ENCODE measurements around the gene GANC.
"Not testable (repeated sequence)": the region's sequence is repeated elsewhere in the genome, so short reads cannot be mapped to it uniquely, and the experiment has no call there.

The GANC gene, protein sequence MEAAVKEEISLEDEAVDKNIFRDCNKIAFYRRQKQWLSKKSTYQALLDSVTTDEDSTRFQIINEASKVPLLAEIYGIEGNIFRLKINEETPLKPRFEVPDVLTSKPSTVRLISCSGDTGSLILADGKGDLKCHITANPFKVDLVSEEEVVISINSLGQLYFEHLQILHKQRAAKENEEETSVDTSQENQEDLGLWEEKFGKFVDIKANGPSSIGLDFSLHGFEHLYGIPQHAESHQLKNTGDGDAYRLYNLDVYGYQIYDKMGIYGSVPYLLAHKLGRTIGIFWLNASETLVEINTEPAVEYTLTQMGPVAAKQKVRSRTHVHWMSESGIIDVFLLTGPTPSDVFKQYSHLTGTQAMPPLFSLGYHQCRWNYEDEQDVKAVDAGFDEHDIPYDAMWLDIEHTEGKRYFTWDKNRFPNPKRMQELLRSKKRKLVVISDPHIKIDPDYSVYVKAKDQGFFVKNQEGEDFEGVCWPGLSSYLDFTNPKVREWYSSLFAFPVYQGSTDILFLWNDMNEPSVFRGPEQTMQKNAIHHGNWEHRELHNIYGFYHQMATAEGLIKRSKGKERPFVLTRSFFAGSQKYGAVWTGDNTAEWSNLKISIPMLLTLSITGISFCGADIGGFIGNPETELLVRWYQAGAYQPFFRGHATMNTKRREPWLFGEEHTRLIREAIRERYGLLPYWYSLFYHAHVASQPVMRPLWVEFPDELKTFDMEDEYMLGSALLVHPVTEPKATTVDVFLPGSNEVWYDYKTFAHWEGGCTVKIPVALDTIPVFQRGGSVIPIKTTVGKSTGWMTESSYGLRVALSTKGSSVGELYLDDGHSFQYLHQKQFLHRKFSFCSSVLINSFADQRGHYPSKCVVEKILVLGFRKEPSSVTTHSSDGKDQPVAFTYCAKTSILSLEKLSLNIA (N-terminal part only)

GRCh38 chr15:42272939-42273899, at the start of gene GANC, which contains the start of gene TMEM87A:
Gene GANC, plus strand, starts transcription at chr15:42273201. Its CDS starts 1,281 bp downstream, at chr15:42274482.
Gene TMEM87A, minus strand, starts transcription at chr15:42273433. Its CDS starts 35 bp downstream, at chr15:42273398.
- H3K9me3 ChIP-seq (replicated peaks in 1 of 11) = no peaks in the 10 kb centered on the region
- no peak for TF ChIP-seq Cebpa-rat (IDR thresholded peaks at IDR 0.05)
- peak within 1 kb of the TSS; percentile 91 to 100 (median 94) for H3K4me2 ChIP-seq
- peak within 1 kb of the TSS; percentile 86 to 95 (median 94) for H3K27ac ChIP-seq
- no peaks in the 10 kb centered on the region for H3K27me3 ChIP-seq
- peak within 1 kb of the TSS; percentile 85 to 94 (median 89) for H3K9ac ChIP-seq
- H3K4me1 ChIP-seq = peaks cover 24 to 45% (median 34%) of the 10 kb centered on the region in 10 experiments
- H4K20me1 ChIP-seq = peaks cover 6 to 46% (median 39%) of the 10 kb centered on the region in 11 experiments; a peak in 16 of 22 replicates
- H3K36me3 ChIP-seq = peaks cover 10 to 48% (median 22%) of the 10 kb centered on the region in 11 experiments; a peak in 21 of 22 replicates
- H3K4me3 ChIP-seq = peak within 1 kb of the TSS; percentile 64 to 82 (median 76)

DNA sequence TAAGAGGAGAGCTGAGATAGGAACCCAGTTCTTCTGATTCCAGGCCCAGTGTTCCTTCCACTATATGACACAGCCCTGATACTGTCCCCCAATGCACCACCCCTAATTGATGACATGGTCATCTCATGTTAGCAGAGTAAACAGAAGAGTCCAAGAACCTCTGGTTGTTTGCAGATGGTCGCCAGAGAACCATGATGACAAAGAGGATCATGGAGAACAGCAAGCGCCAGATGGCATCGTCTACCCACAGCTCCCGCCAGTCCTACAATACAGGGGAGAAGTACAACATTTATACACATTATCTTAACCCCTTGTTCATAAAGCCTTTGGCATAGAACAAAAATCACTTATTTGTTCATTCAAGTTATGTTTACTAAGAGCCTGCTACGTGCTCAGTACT, 46.4 kb upstream of the GANC start:
- Histone ChIP-seq H3K4me2 (no peak overlapping the region), H3K36me3 (peaks cover 94 to 100% (median 98%) of the 10 kb centered on the region in 11 experiments), H4K20me1 (peaks cover 0 to 21% (median 0%) of the 10 kb centered on the region in 11 experiments; a peak in 5 of 22 replicates), H3K4me1 (no peaks in the 10 kb centered on the region), H3K9me3 (replicated peaks in 1 of 11) (no peaks in the 10 kb centered on the region), H3K27me3 (no peaks in the 10 kb centered on the region), H3K27ac (no peak overlapping the region), H3K9ac (no peak overlapping the region), H3K4me3 (no peak overlapping the region)
- no peak for TF ChIP-seq Cebpa-rat (IDR thresholded peaks at IDR 0.05)

DNA sequence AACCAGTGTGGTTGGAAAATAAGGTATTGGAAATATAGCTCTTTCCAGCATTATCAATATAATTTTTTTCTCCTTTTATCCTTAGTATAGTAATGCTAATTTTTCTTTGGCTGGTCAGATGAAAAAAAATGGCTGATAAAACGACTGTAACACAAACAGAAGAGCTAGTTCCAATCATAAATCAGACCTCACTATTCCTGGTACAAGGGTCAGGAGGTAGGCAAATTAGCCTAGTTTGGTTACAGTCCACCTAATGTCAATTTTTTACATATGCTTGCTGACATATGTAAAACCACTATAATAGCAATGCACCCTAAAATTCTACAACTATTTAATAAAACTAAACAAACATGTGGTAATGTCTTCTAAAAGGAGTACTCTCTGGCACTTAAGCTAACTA, 45.0 kb upstream of the GANC start:
- peaks cover 94 to 100% (median 99%) of the 10 kb centered on the region in 11 experiments for H3K36me3 ChIP-seq
- H3K4me2 ChIP-seq = no peak overlapping the region
- H4K20me1 ChIP-seq = peaks cover 0 to 21% (median 0%) of the 10 kb centered on the region in 11 experiments; a peak in 5 of 22 replicates
- H3K27me3 ChIP-seq = no peaks in the 10 kb centered on the region
- H3K9me3 ChIP-seq (replicated peaks in 1 of 11) = no peaks in the 10 kb centered on the region
- no peak overlapping the region for H3K4me3 ChIP-seq
- no peaks in the 10 kb centered on the region for H3K4me1 ChIP-seq
- no peak overlapping the region for H3K27ac ChIP-seq
- no peak overlapping the region for H3K9ac ChIP-seq
- no peak for TF ChIP-seq Cebpa-rat (IDR thresholded peaks at IDR 0.05)

- H3K4me3 ChIP-seq; H3K4me2 ChIP-seq; H3K4me1 ChIP-seq; H3K27ac ChIP-seq; H3K9ac ChIP-seq; H3K9me3 ChIP-seq (replicated peaks in 1 of 11); H3K27me3 ChIP-seq: not testable (repeated sequence)
- H4K20me1 ChIP-seq = peaks cover 0 to 21% (median 0%) of the 10 kb centered on the region in 11 experiments; a peak in 5 of 22 replicates
- H3K36me3 ChIP-seq = peaks cover 94 to 100% (median 99%) of the 10 kb centered on the region in 11 experiments
These were observed 44.0 kb upstream of the GANC start for GRCh38 chr15:42228981-42229380.

DNA sequence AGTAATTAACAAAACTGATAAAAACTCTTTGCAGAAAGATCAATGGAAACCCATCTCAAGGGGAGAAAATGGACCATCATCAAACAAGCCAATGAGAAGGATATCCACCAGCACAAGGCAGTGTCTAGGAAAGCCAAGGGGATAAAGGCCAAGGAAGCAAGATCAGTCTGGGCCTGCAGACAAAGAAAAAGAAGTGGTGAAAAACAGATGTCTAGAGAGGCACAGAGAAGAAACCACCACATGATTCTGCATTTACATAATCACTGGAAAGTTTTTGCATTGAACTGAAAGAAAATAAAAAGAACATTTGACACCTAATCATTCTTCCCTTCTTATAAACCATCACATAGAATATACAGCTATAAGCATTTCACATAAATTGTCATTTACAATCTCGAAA, 41.9 kb upstream of the GANC start:
- H3K36me3 ChIP-seq = peaks cover 95 to 100% (median 99%) of the 10 kb centered on the region in 11 experiments
- H3K27me3 ChIP-seq = no peaks in the 10 kb centered on the region
- H3K4me1 ChIP-seq = no peaks in the 10 kb centered on the region
- H3K9ac ChIP-seq = no peak overlapping the region
- TF ChIP-seq Cebpa-rat (IDR thresholded peaks at IDR 0.05) = no peak
- H3K9me3 ChIP-seq (replicated peaks in 1 of 11) = no peaks in the 10 kb centered on the region
- H3K4me3 ChIP-seq = no peak overlapping the region
- H4K20me1 ChIP-seq = peaks cover 0 to 21% (median 0%) of the 10 kb centered on the region in 11 experiments; a peak in 4 of 22 replicates
- no peak overlapping the region for H3K27ac ChIP-seq
- no peak overlapping the region for H3K4me2 ChIP-seq

- Histone ChIP-seq H4K20me1 (peaks cover 0 to 21% (median 0%) of the 10 kb centered on the region in 11 experiments; a peak in 4 of 22 replicates), H3K9ac (no peak overlapping the region), H3K9me3 (replicated peaks in 1 of 11) (no peaks in the 10 kb centered on the region), H3K4me3 (no peak overlapping the region), H3K36me3 (peaks cover 95 to 100% (median 99%) of the 10 kb centered on the region in 11 experiments), H3K27ac (no peak overlapping the region), H3K4me1 (no peaks in the 10 kb centered on the region), H3K4me2 (no peak overlapping the region), H3K27me3 (no peaks in the 10 kb centered on the region)
- TF ChIP-seq Cebpa-rat (IDR thresholded peaks at IDR 0.05) = no peak
These were observed 40.4 kb upstream of the GANC start for GRCh38 chr15:42232606-42233005.

DNA sequence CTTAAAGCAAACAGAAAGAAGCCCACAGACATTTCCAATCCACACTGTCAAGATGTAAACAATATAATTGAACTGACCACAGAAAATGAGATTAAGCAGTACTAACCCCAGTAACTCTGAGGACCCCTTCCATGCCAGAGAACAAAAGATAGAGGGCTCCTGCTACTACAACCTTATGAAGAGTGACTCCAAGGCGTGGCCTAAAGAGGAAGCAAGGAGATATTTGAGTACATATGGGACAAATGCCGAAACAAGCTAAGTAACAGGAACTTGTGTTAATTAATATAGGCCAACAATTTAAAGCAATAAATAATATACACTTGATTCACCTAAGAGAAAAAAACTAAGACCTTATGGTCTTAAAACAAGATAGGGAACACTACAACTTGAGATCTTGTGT, 39.9 kb upstream of the GANC start:
- Histone ChIP-seq H3K9me3 (replicated peaks in 1 of 11) (no peaks in the 10 kb centered on the region), H3K9ac (no peak overlapping the region), H3K4me3 (no peak overlapping the region), H3K4me2 (no peak overlapping the region), H3K4me1 (no peaks in the 10 kb centered on the region), H3K27ac (no peak overlapping the region), H3K36me3 (peaks cover 95 to 100% (median 99%) of the 10 kb centered on the region in 11 experiments), H3K27me3 (no peaks in the 10 kb centered on the region), H4K20me1 (peaks cover 0 to 21% (median 0%) of the 10 kb centered on the region in 11 experiments; a peak in 4 of 22 replicates)
- no peak for TF ChIP-seq Cebpa-rat (IDR thresholded peaks at IDR 0.05)

DNA sequence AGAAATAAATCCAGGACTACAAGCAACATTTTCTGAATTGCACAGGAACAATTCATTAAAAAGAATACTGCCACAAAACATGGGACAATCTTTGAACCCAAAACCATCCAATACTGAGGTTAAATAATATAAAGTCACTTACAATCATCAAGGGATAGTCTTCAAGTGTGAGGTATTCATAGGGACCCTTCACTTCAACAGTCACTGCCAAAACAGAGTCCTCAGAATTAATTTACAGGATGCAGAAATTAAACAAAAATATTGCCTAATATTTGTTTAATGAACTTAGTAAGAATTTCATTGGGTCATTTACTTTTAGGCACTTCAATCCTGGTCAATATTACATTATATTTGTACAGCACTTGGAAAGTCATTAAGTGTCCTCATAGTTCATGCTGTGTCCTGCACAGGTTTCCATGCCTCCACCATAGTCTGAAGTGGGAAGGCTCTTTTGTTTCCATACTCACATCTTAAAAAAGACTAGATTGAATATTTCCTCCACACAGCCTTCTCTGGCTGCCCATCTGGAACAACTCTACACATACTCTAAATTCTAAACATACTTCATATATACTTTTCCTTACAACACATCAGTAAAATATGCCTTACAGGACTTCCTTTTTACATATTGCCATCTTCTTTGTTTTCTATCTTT, 33.3 kb upstream of the GANC start:
- Histone ChIP-seq H3K4me1 (no peaks in the 10 kb centered on the region), H3K9me3 (replicated peaks in 1 of 11) (no peaks in the 10 kb centered on the region), H3K4me3 (no peak overlapping the region), H3K27me3 (no peaks in the 10 kb centered on the region), H3K4me2 (no peak overlapping the region), H3K27ac (no peak overlapping the region), H3K9ac (no peak overlapping the region), H3K36me3 (peaks cover 82 to 100% (median 91%) of the 10 kb centered on the region in 11 experiments), H4K20me1 (peaks cover 0 to 9% (median 0%) of the 10 kb centered on the region in 11 experiments; a peak in 3 of 22 replicates)
- TF ChIP-seq Cebpa-rat (IDR thresholded peaks at IDR 0.05) = no peak
